ENCODE results near the gene ATP5F1B. TPM values are rescaled to one million over a fixed set of nuclear protein-coding genes. Genes with fewer than 3 reads are reported as not detected.

Gene ATP5F1B
- total and polyA plus RNA-seq, 2 of the 13 experiments (the other 11 are each of a cell fraction or from before 2014, with no cell fraction given): 1,051 to 1,180 TPM

DNA sequence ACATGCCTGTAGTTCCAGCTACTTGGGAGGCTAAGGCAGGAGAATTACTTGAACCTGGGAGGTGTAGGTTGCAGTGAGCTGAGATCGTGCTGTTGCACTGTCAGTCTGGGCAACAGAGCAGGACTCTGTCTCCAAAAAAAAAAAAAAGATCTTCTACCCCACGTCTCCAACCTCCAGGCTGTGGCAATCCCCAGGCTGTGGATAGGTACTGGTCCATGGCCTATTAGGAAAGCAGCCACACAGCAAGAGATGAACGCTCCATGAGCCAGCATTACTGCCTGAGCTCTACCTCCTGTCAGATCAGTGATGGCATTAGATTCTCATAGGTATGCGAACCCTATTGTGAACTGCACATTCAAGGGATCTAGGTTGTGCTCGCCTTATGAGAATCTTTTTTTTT is 48.4 kb upstream of the ATP5F1B start:
- WGBS (ENCODE audit: low lambda C conversion rate): 50% methylated on average over 5 of the region's 5 CpGs
- POLR2A ChIA-PET: interaction anchor here (0.7 kb wide), 1 partner anchor 315 kb away, joined by 3 read pairs; no protein-coding TSS in a partner anchor
- FAIRE-seq (no peak), ATAC-seq (peak; percentile 57), DNase-seq (ENCODE audit: low spot score) (no peak)
- no peaks in the 10 kb centered on the region for H3K9me3 ChIP-seq (ENCODE audit: low read length)
- peaks cover 2% of the 10 kb centered on the region for H3K4me1 ChIP-seq (ENCODE audit: insufficient read depth, low read length)
- BruUV-seq (replicated peaks): no TSS peak
- no peaks in the 10 kb centered on the region for H3K27me3 ChIP-seq (ENCODE audit: control insufficient read depth in 1 of 2, insufficient read depth in 2 of 2, low read length in 2 of 2)
- H3K36me3 ChIP-seq (replicated peaks in 1 of 2; ENCODE audit: control insufficient read depth in 1 of 2, insufficient read depth in 2 of 2, low read length in 2 of 2): no peaks in the 10 kb centered on the region
- in situ Hi-C loops (cut with HindIII; ENCODE audit: extremely low pct_ligation_motif_present, low pct_unique_long_range_greater_than_20kb) (no loop called here), intact Hi-C loops (cut with micrococcal nuclease; ENCODE audit: unreplicated experiment) (no loop called here)
- no peak overlapping the region for H2AFZ ChIP-seq (ENCODE audit: low read length)
- no peaks in the 10 kb centered on the region for H4K20me1 ChIP-seq (ENCODE audit: insufficient read depth, low read length)
- H3K4me2 ChIP-seq (ENCODE audit: low read depth, low read length): no peak overlapping the region
- TF ChIP-seq DMAP1 (CRISPR knock-in tag; IDR thresholded peaks at IDR 0.05) (no peak), RFX3 (CRISPR knock-in tag; IDR thresholded peaks at IDR 0.05) (no peak), XBP1 (CRISPR knock-in tag; IDR thresholded peaks at IDR 0.05) (no peak), ATF7 (IDR thresholded peaks at IDR 0.05) (no peak), ATF7 (CRISPR knock-in tag; IDR thresholded peaks at IDR 0.05) (no peak), ZMAT3 (CRISPR knock-in tag; conservative IDR thresholded peaks at IDR 0.05) (no peak), ISL2 (CRISPR knock-in tag; IDR thresholded peaks at IDR 0.05) (no peak), ZFP90 (CRISPR knock-in tag; IDR thresholded peaks at IDR 0.05; ENCODE audit: borderline replicate concordance) (no peak), SIN3B (IDR thresholded peaks at IDR 0.05; ENCODE audit: low read length) (no peak), ZNF343 (CRISPR knock-in tag; IDR thresholded peaks at IDR 0.05) (no peak)
- TF ChIP-seq, protein P1, sequence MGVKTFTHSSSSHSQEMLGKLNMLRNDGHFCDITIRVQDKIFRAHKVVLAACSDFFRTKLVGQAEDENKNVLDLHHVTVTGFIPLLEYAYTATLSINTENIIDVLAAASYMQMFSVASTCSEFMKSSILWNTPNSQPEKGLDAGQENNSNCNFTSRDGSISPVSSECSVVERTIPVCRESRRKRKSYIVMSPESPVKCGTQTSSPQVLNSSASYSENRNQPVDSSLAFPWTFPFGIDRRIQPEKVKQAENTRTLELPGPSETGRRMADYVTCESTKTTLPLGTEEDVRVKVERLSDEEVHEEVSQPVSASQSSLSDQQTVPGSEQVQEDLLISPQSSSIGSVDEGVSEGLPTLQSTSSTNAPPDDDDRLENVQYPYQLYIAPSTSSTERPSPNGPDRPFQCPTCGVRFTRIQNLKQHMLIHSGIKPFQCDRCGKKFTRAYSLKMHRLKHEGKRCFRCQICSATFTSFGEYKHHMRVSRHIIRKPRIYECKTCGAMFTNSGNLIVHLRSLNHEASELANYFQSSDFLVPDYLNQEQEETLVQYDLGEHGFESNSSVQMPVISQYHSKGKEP (CRISPR knock-in tag; IDR thresholded peaks at IDR 0.05): no peak
- TF ChIP-seq, protein P2, sequence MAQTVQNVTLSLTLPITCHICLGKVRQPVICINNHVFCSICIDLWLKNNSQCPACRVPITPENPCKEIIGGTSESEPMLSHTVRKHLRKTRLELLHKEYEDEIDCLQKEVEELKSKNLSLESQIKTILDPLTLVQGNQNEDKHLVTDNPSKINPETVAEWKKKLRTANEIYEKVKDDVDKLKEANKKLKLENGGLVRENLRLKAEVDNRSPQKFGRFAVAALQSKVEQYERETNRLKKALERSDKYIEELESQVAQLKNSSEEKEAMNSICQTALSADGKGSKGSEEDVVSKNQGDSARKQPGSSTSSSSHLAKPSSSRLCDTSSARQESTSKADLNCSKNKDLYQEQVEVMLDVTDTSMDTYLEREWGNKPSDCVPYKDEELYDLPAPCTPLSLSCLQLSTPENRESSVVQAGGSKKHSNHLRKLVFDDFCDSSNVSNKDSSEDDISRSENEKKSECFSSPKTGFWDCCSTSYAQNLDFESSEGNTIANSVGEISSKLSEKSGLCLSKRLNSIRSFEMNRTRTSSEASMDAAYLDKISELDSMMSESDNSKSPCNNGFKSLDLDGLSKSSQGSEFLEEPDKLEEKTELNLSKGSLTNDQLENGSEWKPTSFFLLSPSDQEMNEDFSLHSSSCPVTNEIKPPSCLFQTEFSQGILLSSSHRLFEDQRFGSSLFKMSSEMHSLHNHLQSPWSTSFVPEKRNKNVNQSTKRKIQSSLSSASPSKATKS (CRISPR knock-in tag; IDR thresholded peaks at IDR 0.05): no peak
- TF ChIP-seq, protein P3, sequence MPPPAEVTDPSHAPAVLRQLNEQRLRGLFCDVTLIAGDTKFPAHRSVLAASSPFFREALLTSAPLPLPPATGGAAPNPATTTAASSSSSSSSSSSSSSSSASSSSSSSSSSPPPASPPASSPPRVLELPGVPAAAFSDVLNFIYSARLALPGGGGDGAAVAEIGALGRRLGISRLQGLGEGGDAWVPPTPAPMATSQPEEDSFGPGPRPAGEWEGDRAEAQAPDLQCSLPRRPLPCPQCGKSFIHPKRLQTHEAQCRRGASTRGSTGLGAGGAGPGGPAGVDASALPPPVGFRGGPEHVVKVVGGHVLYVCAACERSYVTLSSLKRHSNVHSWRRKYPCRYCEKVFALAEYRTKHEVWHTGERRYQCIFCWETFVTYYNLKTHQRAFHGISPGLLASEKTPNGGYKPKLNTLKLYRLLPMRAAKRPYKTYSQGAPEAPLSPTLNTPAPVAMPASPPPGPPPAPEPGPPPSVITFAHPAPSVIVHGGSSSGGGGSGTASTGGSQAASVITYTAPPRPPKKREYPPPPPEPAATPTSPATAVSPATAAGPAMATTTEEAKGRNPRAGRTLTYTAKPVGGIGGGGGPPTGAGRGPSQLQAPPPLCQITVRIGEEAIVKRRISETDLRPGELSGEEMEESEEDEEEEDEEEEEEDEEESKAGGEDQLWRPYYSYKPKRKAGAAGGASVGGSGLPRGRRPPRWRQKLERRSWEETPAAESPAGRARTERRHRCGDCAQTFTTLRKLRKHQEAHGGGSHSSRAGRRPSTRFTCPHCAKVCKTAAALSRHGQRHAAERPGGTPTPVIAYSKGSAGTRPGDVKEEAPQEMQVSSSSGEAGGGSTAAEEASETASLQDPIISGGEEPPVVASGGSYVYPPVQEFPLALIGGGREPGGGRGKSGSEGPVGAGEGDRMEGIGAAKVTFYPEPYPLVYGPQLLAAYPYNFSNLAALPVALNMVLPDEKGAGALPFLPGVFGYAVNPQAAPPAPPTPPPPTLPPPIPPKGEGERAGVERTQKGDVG (CRISPR knock-in tag; IDR thresholded peaks at IDR 0.05; ENCODE audit: borderline replicate concordance): no peak
- TF ChIP-seq, protein P4, sequence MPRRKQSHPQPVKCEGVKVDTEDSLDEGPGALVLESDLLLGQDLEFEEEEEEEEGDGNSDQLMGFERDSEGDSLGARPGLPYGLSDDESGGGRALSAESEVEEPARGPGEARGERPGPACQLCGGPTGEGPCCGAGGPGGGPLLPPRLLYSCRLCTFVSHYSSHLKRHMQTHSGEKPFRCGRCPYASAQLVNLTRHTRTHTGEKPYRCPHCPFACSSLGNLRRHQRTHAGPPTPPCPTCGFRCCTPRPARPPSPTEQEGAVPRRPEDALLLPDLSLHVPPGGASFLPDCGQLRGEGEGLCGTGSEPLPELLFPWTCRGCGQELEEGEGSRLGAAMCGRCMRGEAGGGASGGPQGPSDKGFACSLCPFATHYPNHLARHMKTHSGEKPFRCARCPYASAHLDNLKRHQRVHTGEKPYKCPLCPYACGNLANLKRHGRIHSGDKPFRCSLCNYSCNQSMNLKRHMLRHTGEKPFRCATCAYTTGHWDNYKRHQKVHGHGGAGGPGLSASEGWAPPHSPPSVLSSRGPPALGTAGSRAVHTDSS (CRISPR knock-in tag; conservative IDR thresholded peaks at IDR 0.05): no peak
- CTCF ChIA-PET (ENCODE audit: low intra/inter-chr PET ratio, low total read pairs): no interaction called here
- H3K79me2 ChIP-seq (ENCODE audit: insufficient read depth, low read length): no peaks in the 10 kb centered on the region
- H3K27ac ChIP-seq (ENCODE audit: extremely low read length, insufficient read depth, low read length): no peak overlapping the region
- no peak overlapping the region for H3K4me3 ChIP-seq (replicated peaks in 1 of 3; ENCODE audit: insufficient read depth in 1 of 3, low read depth in 2 of 3, low read length in 3 of 3)
- H3K9ac ChIP-seq (ENCODE audit: insufficient read depth, low read depth, low read length): no peak overlapping the region

Data from HepG2 (cell line).